Endodermal cell (in vitro differentiated cells): Measurements from ENCODE around the gene PLCD1. TPM values are rescaled to one million over a fixed set of nuclear protein-coding genes. Genes with fewer than 3 reads are reported as not detected.

Source experiments
- DNase-seq: peaks from one replicate; pipeline ENCODE4 v3.0.0-alpha.2; 2017
- H3K27ac ChIP-seq: 2 replicates; pipeline ENCODE4 v1.5.1; 2013; ENCODE audit warnings: mild to moderate bottlenecking, low read depth, low read length, moderate library complexity
- H3K27me3 ChIP-seq: 2 replicates; pipeline ENCODE4 v1.6.1; 2013; ENCODE audit warnings: mild to moderate bottlenecking, low read length, moderate library complexity; ENCODE audit not compliant: insufficient read depth, control insufficient read depth, poor library complexity, severe bottlenecking
- H3K36me3 ChIP-seq: 2 replicates; pipeline ENCODE4 v1.7.0; 2013; ENCODE audit warnings: mild to moderate bottlenecking, low read length, moderate library complexity; ENCODE audit not compliant: control insufficient read depth, insufficient read depth
- H3K4me1 ChIP-seq: one replicate; pipeline ENCODE4 v1.7.0; 2013; ENCODE audit warnings: low read length; ENCODE audit not compliant: control insufficient read depth, insufficient read depth
- H3K4me3 ChIP-seq: 2 replicates; pipeline ENCODE4 v1.5.1; 2013; ENCODE audit warnings: mild to moderate bottlenecking, low read length, moderate library complexity
- H3K9ac ChIP-seq: 2 replicates; pipeline ENCODE4 v1.6.1; 2013; ENCODE audit warnings: mild to moderate bottlenecking, low read length, moderate library complexity; ENCODE audit not compliant: poor library complexity, severe bottlenecking; ENCODE audit errors: extremely low read depth
- H3K9me3 ChIP-seq: 2 replicates; pipeline ENCODE4 v1.6.1; 2013; ENCODE audit warnings: mild to moderate bottlenecking, low read length, moderate library complexity; ENCODE audit not compliant: control insufficient read depth
- H3K27ac Mint-ChIP-seq: 2 replicates; pipeline ENCODE4 v1.8.0; 2020; ENCODE audit warnings: mixed read lengths
- H3K27me3 Mint-ChIP-seq: 2 replicates; pipeline ENCODE4 v1.8.0; 2021; ENCODE audit warnings: mild to moderate bottlenecking, mixed read lengths; ENCODE audit not compliant: insufficient read depth
- H3K36me3 Mint-ChIP-seq: 2 replicates; pipeline ENCODE4 v1.8.0; 2020; ENCODE audit warnings: low read depth, mixed read lengths
- H3K4me1 Mint-ChIP-seq: 2 replicates; pipeline ENCODE4 v1.8.0; 2020; ENCODE audit warnings: mixed read lengths
- H3K4me3 Mint-ChIP-seq: 2 replicates; pipeline ENCODE4 v1.8.0; 2020; ENCODE audit warnings: mild to moderate bottlenecking, moderate library complexity, mixed read lengths
- H3K9me3 Mint-ChIP-seq: 2 replicates; pipeline ENCODE4 v1.8.0; 2020; ENCODE audit warnings: mild to moderate bottlenecking, mixed read lengths
- CTCF ChIP-seq: fragments of 200-600 bp; sonication (generic); conservative IDR thresholded peaks from 2 replicates; pipeline ENCODE4 v1.5.0; 2021; ENCODE audit warnings: antibody characterized with exemption, mild to moderate bottlenecking
- WGBS, 2 experiments: methylation state at CpG; one replicate each; pipeline versions ENCODE4 v1.1.5 to v1.1.7; 2013; ENCODE audit warnings: missing lambda C conversion rate in 2 of 2, mixed read lengths in 1 of 2; ENCODE audit not compliant: insufficient coverage in 1 of 2, insufficient read length in 1 of 2; 5-methylcytosine and 5-hydroxymethylcytosine counted together
- total RNA-seq, 2 donors: library from RNA; stranded (reverse); fragmentation: NEBNext Ultra II Directional in 1 of 2; extraction: Animal tissue kit (Norgen Biotek cat#: 25700) in 1 of 2; gene quantifications; 2 replicates in 1 of 2; 3 replicates in 1 of 2; pipeline ENCODE4 v1.2.1, GENCODE V29; 2021

PLCD1 gene
- total RNA-seq, 2 donors from 2014 or later: 54.3 to 66.6 TPM

GRCh38 chr3:37982331-37982730 lies 47.1 kb downstream of the PLCD1 start:
- no peak for TF ChIP-seq CTCF
- H3K4me3 ChIP-seq: no peak overlapping the region
- H3K4me1 ChIP-seq: peaks cover 7% of the 10 kb centered on the region
- WGBS, 2 experiments: 90% methylated on average over 1 of the region's 1 CpG; no CpG with 5 or more reads in 1 of the 2 experiments
- H3K27ac Mint-ChIP-seq: no peak overlapping the region
- no peak overlapping the region for H3K27ac ChIP-seq
- H3K9me3 ChIP-seq: no peaks in the 10 kb centered on the region
- H3K9me3 Mint-ChIP-seq: no peaks in the 10 kb centered on the region
- no peaks in the 10 kb centered on the region for H3K27me3 Mint-ChIP-seq
- peaks cover 20% of the 10 kb centered on the region for H3K4me1 Mint-ChIP-seq
- peak; percentile 13 for DNase-seq
- H3K4me3 Mint-ChIP-seq: no peak overlapping the region
- H3K9ac ChIP-seq: no peak overlapping the region
- no peaks in the 10 kb centered on the region for H3K27me3 ChIP-seq
- H3K36me3 Mint-ChIP-seq: peaks cover 2% of the 10 kb centered on the region
- peaks cover 5% of the 10 kb centered on the region for H3K36me3 ChIP-seq

GRCh38 chr3:37981348-37981664 lies 48.1 kb downstream of the PLCD1 start:
- Histone ChIP-seq H3K27ac (no peak overlapping the region), H3K4me3 (no peak overlapping the region), H3K9me3 (no peaks in the 10 kb centered on the region), H3K9ac (no peak overlapping the region), H3K36me3 (peaks cover 5% of the 10 kb centered on the region), H3K4me1 (peaks cover under 1% of the 10 kb centered on the region), H3K27me3 (no peaks in the 10 kb centered on the region)
- Mint-ChIP-seq H3K27ac (peak overlapping the region; percentile 50), H3K4me1 (peaks cover 20% of the 10 kb centered on the region), H3K9me3 (no peaks in the 10 kb centered on the region), H3K36me3 (peaks cover 11% of the 10 kb centered on the region), H3K27me3 (no peaks in the 10 kb centered on the region), H3K4me3 (no peak overlapping the region)
- 91% methylated on average over 2 of the region's 2 CpGs; no CpG with 5 or more reads in 1 of the 2 experiments for WGBS, 2 experiments
- peak; percentile 14 for DNase-seq
- no peak for TF ChIP-seq CTCF

GRCh38 chr3:37980462-37981347 lies 48.7 kb downstream of the PLCD1 start:
- H3K27ac ChIP-seq: no peak overlapping the region
- no peaks in the 10 kb centered on the region for H3K4me1 ChIP-seq
- Mint-ChIP-seq H3K9me3 (no peaks in the 10 kb centered on the region), H3K4me1 (peaks cover 15% of the 10 kb centered on the region), H3K27me3 (no peaks in the 10 kb centered on the region), H3K27ac (peak overlapping the region; percentile 50), H3K36me3 (peaks cover 16% of the 10 kb centered on the region), H3K4me3 (no peak overlapping the region)
- H3K36me3 ChIP-seq: peaks cover 10% of the 10 kb centered on the region
- 91 to 99% methylated on average over 10 to 13 of the region's 14 CpGs for WGBS, 2 experiments
- H3K4me3 ChIP-seq: no peak overlapping the region
- H3K9me3 ChIP-seq: no peaks in the 10 kb centered on the region
- H3K9ac ChIP-seq: no peak overlapping the region
- no peak for TF ChIP-seq CTCF
- H3K27me3 ChIP-seq: no peaks in the 10 kb centered on the region
- peak; percentile 25 for DNase-seq
